ENCODE measurements around the gene MPHOSPH6. TPM values are rescaled to one million over a fixed set of nuclear protein-coding genes. Genes with fewer than 3 reads are reported as not detected.

MPHOSPH6 gene
- total RNA-seq, 4 donors from 2014 or later: 13.8 to 21.0 (median 14.6) TPM

- H3K27me3 ChIP-seq: peaks cover 18% of the 10 kb centered on the region
- TF ChIP-seq, protein P1, sequence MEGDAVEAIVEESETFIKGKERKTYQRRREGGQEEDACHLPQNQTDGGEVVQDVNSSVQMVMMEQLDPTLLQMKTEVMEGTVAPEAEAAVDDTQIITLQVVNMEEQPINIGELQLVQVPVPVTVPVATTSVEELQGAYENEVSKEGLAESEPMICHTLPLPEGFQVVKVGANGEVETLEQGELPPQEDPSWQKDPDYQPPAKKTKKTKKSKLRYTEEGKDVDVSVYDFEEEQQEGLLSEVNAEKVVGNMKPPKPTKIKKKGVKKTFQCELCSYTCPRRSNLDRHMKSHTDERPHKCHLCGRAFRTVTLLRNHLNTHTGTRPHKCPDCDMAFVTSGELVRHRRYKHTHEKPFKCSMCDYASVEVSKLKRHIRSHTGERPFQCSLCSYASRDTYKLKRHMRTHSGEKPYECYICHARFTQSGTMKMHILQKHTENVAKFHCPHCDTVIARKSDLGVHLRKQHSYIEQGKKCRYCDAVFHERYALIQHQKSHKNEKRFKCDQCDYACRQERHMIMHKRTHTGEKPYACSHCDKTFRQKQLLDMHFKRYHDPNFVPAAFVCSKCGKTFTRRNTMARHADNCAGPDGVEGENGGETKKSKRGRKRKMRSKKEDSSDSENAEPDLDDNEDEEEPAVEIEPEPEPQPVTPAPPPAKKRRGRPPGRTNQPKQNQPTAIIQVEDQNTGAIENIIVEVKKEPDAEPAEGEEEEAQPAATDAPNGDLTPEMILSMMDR (IDR thresholded peaks at IDR 0.05): no peak
- TF ChIP-seq POLR2A (IDR thresholded peaks at IDR 0.05) (no peak), POLR2AphosphoS5 (IDR thresholded peaks at IDR 0.05) (no peak), EP300 (IDR thresholded peaks at IDR 0.05) (no peak)
- no peak for ATAC-seq
- H3K36me3 ChIP-seq: peaks cover 0 to 36% of the 10 kb centered on the region in 2 donors
- peaks cover 0 to 25% (median 4%) of the 10 kb centered on the region in 3 donors for H3K4me1 ChIP-seq
- no peaks in the 10 kb centered on the region for H3K9me3 ChIP-seq
- 98 to 100% methylated on average over 1 to 5 of the region's 5 CpGs for WGBS, 2 donors (ENCODE audit: low coverage in 1 of 2)
- H3K27ac ChIP-seq: no peak overlapping the region
- no peak overlapping the region for H3K4me3 ChIP-seq
These were observed 2.4 kb downstream of the MPHOSPH6 start for GRCh38 chr16:82167670-82168069.

GRCh38 chr16:82160226-82160625 lies 9.8 kb downstream of the MPHOSPH6 start:
- Histone ChIP-seq H3K27me3 (no peaks in the 10 kb centered on the region), H3K4me3 (no peak overlapping the region), H3K4me1 (no peaks in the 10 kb centered on the region), H3K36me3 (peaks cover 0 to 63% of the 10 kb centered on the region in 2 donors), H3K9me3 (no peaks in the 10 kb centered on the region), H3K27ac (no peak overlapping the region)
- ATAC-seq: no peak
- TF ChIP-seq POLR2AphosphoS5 (IDR thresholded peaks at IDR 0.05) (no peak), POLR2A (IDR thresholded peaks at IDR 0.05) (no peak), EP300 (IDR thresholded peaks at IDR 0.05) (no peak)
- TF ChIP-seq, protein P1 (IDR thresholded peaks at IDR 0.05): no peak
- 91 to 92% methylated on average over 4 to 6 of the region's 6 CpGs for WGBS, 2 donors (ENCODE audit: low coverage in 1 of 2)

- Histone ChIP-seq H3K27me3 (no peaks in the 10 kb centered on the region), H3K4me3 (no peak overlapping the region), H3K4me1 (no peaks in the 10 kb centered on the region), H3K36me3 (peaks cover 0 to 55% of the 10 kb centered on the region in 2 donors), H3K27ac (no peak overlapping the region), H3K9me3 (no peaks in the 10 kb centered on the region)
- 63 to 84% methylated on average over 5 of the region's 5 CpGs for WGBS, 2 donors (ENCODE audit: low coverage in 1 of 2)
- ATAC-seq: no peak
- TF ChIP-seq POLR2A (IDR thresholded peaks at IDR 0.05) (no peak), EP300 (IDR thresholded peaks at IDR 0.05) (no peak), POLR2AphosphoS5 (IDR thresholded peaks at IDR 0.05) (no peak)
- TF ChIP-seq, protein P1 (IDR thresholded peaks at IDR 0.05): no peak
These were observed 12.2 kb downstream of the MPHOSPH6 start for GRCh38 chr16:82157836-82158235.

DNA sequence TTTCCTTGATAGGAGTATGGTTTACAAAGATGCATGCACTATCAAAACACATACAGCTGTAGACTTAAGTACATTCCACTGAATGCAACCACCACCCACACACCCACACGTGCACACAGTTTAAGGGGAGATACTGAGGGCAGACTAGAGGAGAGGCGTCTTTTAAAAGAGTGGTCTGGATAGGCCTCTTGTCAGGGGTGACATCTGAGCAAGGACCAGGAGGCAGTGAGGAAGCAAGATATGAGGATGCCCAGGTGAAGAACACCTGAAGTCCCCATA lies 12.6 kb downstream of the MPHOSPH6 start:
- Histone ChIP-seq H3K27me3 (no peaks in the 10 kb centered on the region), H3K4me3 (no peak overlapping the region), H3K36me3 (peaks cover 0 to 55% of the 10 kb centered on the region in 2 donors), H3K27ac (no peak overlapping the region), H3K9me3 (no peaks in the 10 kb centered on the region), H3K4me1 (peaks cover 0 to 1% (median 0%) of the 10 kb centered on the region in 3 donors)
- TF ChIP-seq POLR2AphosphoS5 (IDR thresholded peaks at IDR 0.05) (no peak), EP300 (IDR thresholded peaks at IDR 0.05) (no peak), POLR2A (IDR thresholded peaks at IDR 0.05) (no peak)
- TF ChIP-seq, protein P1 (IDR thresholded peaks at IDR 0.05): no peak
- 63% methylated on average over 2 of the region's 2 CpGs; no CpG with 5 or more reads in 1 of the 2 donors for WGBS, 2 donors (ENCODE audit: low coverage in 1 of 2)
- no peak for ATAC-seq

DNA sequence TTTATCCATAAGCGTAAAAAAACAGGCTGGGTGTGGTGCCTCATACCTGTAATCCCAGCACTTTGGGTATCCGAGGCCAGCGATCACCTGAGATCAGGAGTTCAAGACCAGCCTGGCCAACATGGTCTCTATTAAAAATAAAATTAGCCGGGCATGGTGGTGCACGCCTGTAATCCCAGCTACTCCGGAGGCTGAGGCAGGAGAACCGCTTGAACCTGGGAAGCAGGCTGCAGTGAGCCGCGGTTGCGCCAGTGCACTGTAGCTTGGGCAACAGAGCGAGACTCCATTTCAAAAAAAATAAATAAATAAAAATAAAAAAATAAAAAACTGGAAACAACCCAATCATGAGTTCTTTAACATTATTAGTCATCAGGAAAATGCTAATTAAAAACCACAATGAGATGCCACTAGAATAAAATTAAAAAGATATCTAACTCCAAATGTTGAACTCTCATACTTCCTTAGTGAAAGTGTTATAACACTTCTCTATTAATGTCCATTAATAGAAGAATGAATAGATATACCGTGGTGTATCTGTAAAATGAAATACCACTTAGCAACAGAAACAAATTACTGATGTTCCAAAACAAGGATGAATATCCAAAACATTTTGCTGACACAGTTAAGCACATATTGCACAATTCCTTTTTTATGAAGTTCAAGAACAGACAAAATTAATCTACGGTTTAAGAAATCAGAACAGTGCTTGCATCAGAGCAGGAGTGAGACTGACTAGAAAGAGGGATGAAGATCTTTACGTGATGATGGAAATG lies 13.1 kb downstream of the MPHOSPH6 start:
- Histone ChIP-seq H3K4me3 (no peak overlapping the region), H3K27ac (no peak overlapping the region)
- ATAC-seq: no peak

More for the DNA sequence above, 13.1 kb downstream of the MPHOSPH6 start:
- Histone ChIP-seq H3K36me3 (peaks cover 0 to 52% of the 10 kb centered on the region in 2 donors), H3K9me3 (no peaks in the 10 kb centered on the region), H3K4me1 (peaks cover 0 to 6% (median 0%) of the 10 kb centered on the region in 3 donors), H3K27me3 (no peaks in the 10 kb centered on the region)
- WGBS, 2 donors (ENCODE audit: low coverage in 1 of 2): 77 to 87% methylated on average over 13 to 14 of the region's 14 CpGs
- TF ChIP-seq EP300 (IDR thresholded peaks at IDR 0.05) (no peak), POLR2A (IDR thresholded peaks at IDR 0.05) (no peak)
- TF ChIP-seq, protein P1 (IDR thresholded peaks at IDR 0.05): no peak
